Measurements from ENCODE around the gene ZNF18. TPM values are rescaled to one million over a fixed set of nuclear protein-coding genes. Genes with fewer than 3 reads are reported as not detected.

Gene ZNF18
- total and polyA plus RNA-seq, 2 experiments from 2014 or later, result 5.9 to 9.8 TPM

DNA sequence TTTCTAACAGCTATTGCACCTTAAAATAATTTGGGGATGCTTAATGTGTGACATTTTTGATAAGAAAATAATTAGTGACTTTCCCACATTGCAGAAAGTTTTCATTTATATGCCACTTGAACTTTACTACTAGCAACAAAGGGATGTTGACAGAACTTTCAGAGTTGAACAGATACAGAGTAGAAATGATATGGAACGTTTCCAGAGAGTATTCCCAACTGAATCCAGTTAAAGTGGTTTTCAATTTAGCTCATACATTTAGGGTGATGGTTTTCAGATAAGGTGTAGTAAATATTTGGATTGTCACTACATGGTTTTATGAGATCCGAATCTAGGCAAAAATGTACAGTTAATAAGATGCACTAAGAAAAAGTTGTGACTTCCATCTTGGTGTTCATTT is 40.7 kb upstream of the ZNF18 start (continued):
- TF ChIP-seq, protein P1, sequence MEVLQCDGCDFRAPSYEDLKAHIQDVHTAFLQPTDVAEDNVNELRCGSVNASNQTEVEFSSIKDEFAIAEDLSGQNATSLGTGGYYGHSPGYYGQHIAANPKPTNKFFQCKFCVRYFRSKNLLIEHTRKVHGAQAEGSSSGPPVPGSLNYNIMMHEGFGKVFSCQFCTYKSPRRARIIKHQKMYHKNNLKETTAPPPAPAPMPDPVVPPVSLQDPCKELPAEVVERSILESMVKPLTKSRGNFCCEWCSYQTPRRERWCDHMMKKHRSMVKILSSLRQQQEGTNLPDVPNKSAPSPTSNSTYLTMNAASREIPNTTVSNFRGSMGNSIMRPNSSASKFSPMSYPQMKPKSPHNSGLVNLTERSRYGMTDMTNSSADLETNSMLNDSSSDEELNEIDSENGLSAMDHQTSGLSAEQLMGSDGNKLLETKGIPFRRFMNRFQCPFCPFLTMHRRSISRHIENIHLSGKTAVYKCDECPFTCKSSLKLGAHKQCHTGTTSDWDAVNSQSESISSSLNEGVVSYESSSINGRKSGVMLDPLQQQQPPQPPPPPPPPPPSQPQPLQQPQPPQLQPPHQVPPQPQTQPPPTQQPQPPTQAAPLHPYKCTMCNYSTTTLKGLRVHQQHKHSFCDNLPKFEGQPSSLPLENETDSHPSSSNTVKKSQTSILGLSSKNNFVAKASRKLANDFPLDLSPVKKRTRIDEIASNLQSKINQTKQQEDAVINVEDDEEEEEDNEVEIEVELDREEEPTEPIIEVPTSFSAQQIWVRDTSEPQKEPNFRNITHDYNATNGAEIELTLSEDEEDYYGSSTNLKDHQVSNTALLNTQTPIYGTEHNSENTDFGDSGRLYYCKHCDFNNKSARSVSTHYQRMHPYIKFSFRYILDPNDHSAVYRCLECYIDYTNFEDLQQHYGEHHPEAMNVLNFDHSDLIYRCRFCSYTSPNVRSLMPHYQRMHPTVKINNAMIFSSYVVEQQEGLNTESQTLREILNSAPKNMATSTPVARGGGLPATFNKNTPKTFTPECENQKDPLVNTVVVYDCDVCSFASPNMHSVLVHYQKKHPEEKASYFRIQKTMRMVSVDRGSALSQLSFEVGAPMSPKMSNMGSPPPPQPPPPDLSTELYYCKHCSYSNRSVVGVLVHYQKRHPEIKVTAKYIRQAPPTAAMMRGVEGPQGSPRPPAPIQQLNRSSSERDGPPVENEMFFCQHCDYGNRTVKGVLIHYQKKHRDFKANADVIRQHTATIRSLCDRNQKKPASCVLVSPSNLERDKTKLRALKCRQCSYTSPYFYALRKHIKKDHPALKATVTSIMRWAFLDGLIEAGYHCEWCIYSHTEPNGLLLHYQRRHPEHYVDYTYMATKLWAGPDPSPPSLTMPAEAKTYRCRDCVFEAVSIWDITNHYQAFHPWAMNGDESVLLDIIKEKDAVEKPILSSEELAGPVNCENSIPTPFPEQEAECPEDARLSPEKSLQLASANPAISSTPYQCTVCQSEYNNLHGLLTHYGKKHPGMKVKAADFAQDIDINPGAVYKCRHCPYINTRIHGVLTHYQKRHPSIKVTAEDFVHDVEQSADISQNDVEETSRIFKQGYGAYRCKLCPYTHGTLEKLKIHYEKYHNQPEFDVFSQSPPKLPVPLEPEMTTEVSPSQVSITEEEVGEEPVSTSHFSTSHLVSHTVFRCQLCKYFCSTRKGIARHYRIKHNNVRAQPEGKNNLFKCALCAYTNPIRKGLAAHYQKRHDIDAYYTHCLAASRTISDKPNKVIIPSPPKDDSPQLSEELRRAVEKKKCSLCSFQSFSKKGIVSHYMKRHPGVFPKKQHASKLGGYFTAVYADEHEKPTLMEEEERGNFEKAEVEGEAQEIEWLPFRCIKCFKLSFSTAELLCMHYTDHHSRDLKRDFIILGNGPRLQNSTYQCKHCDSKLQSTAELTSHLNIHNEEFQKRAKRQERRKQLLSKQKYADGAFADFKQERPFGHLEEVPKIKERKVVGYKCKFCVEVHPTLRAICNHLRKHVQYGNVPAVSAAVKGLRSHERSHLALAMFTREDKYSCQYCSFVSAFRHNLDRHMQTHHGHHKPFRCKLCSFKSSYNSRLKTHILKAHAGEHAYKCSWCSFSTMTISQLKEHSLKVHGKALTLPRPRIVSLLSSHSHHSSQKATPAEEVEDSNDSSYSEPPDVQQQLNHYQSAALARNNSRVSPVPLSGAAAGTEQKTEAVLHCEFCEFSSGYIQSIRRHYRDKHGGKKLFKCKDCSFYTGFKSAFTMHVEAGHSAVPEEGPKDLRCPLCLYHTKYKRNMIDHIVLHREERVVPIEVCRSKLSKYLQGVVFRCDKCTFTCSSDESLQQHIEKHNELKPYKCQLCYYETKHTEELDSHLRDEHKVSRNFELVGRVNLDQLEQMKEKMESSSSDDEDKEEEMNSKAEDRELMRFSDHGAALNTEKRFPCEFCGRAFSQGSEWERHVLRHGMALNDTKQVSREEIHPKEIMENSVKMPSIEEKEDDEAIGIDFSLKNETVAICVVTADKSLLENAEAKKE (CRISPR knock-in tag; IDR thresholded peaks at IDR 0.05), result no peak
- TF ChIP-seq ZNF114 (CRISPR knock-in tag; IDR thresholded peaks at IDR 0.05) (no peak), EZH2 (IDR thresholded peaks at IDR 0.05; ENCODE audit: low read depth, unreplicated experiment) (no peak), EZH2phosphoT487 (IDR thresholded peaks at IDR 0.05; ENCODE audit: unreplicated experiment) (no peak)

DNA sequence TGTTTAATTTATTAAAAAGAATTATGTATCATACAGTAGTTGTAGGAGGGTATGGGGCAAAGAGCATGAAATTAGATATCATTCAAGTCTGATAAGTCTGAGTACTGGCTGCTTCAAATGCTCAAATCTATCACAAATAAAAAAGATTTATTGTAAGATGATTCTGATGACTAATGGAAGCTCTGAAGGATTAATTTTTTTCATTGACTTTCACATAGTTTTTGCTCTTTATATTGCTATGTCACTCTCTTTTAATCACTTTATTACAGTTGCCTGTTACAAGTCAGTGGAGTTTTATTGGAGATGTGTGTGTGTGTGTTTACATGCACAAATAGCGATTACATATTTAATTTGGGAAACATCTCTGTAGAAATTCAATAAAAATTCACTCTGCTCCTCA is 38.4 kb upstream of the ZNF18 start:
- DNase-seq (ENCODE audit: low spot score) (no peak), ATAC-seq (no peak)
- Mint-ChIP-seq H3K4me1 (peaks cover 19% of the 10 kb centered on the region; the same call in 2 of the 3 replicates), H3K9me3 (no peaks in the 10 kb centered on the region), H3K27ac (no peak overlapping the region), H3K27me3 (ENCODE audit: insufficient read depth, low read depth, poor library complexity) (no peaks in the 10 kb centered on the region), H3K4me3 (no peak overlapping the region), H3K36me3 (ENCODE audit: low read depth) (no peaks in the 10 kb centered on the region)
- Histone ChIP-seq H3K9me2 (ENCODE audit: insufficient read depth) (no peaks in the 10 kb centered on the region), H2AFZ (no peak overlapping the region), H3K27me3 (ENCODE audit: insufficient read depth) (no peaks in the 10 kb centered on the region), H3K79me2 (replicated peaks; ENCODE audit: insufficient read depth) (peaks cover 100% of the 10 kb centered on the region), H3K36me3 (ENCODE audit: insufficient read depth) (no peaks in the 10 kb centered on the region), H4K20me1 (replicated peaks; ENCODE audit: insufficient read depth) (peaks cover 27% of the 10 kb centered on the region; the same call in 1 of the 2 replicates), H3K4me2 (no peak overlapping the region), H3K4me1 (ENCODE audit: insufficient read depth) (peaks cover 13% of the 10 kb centered on the region), H3K27ac (ENCODE audit: low read depth) (no peak overlapping the region), H3F3A (replicated peaks; ENCODE audit: low read depth) (no peaks in the 10 kb centered on the region), H3K4me3 (no peak overlapping the region)
- TF ChIP-seq JUNB (IDR thresholded peaks at IDR 0.05; ENCODE audit: unreplicated experiment), result no peak
- TF ChIP-seq EZH2 (IDR thresholded peaks at IDR 0.05; ENCODE audit: low read depth, unreplicated experiment), result no peak

All from GM23338 (cell line).